Suprapubic skin (tissue), 3 donors: ENCODE measurements around the gene BMERB1.

Source experiments
- EP300 ChIP-seq: sonication (generic); formaldehyde crosslinking; IDR thresholded peaks from one replicate; pipeline ENCODE4 v1.6.1; 2017; ENCODE audit warnings: antibody characterized with exemption
- POLR2A ChIP-seq, 2 donors: fragments of 450-650 bp; IDR thresholded peaks; one replicate each; pipeline ENCODE4 v1.6.1; 2017; ENCODE audit warnings: antibody characterized with exemption in 2 of 2, mild to moderate bottlenecking in 2 of 2, moderate library complexity in 2 of 2
- TF ChIP-seq, protein P1 (sequence below), 2 donors: fragments of 200-600 bp in 1 of 2; fragments of 450-650 bp in 1 of 2; sonication (generic) in 1 of 2; IDR thresholded peaks; one replicate each; pipeline ENCODE4 v1.5.1; 2016 to 2019; ENCODE audit warnings: antibody characterized with exemption in 2 of 2, mild to moderate bottlenecking in 1 of 2, moderate library complexity in 1 of 2

- TF ChIP-seq, protein P1, sequence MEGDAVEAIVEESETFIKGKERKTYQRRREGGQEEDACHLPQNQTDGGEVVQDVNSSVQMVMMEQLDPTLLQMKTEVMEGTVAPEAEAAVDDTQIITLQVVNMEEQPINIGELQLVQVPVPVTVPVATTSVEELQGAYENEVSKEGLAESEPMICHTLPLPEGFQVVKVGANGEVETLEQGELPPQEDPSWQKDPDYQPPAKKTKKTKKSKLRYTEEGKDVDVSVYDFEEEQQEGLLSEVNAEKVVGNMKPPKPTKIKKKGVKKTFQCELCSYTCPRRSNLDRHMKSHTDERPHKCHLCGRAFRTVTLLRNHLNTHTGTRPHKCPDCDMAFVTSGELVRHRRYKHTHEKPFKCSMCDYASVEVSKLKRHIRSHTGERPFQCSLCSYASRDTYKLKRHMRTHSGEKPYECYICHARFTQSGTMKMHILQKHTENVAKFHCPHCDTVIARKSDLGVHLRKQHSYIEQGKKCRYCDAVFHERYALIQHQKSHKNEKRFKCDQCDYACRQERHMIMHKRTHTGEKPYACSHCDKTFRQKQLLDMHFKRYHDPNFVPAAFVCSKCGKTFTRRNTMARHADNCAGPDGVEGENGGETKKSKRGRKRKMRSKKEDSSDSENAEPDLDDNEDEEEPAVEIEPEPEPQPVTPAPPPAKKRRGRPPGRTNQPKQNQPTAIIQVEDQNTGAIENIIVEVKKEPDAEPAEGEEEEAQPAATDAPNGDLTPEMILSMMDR (IDR thresholded peaks at IDR 0.05) = no peak
- TF ChIP-seq EP300 = no peak
- TF ChIP-seq POLR2A (IDR thresholded peaks at IDR 0.05) = no peak
These were observed 8.5 kb upstream of the BMERB1 start for GRCh38 chr16:15425861-15426260.
